ENCODE measurements around the gene ADAMTSL1.

DNA sequence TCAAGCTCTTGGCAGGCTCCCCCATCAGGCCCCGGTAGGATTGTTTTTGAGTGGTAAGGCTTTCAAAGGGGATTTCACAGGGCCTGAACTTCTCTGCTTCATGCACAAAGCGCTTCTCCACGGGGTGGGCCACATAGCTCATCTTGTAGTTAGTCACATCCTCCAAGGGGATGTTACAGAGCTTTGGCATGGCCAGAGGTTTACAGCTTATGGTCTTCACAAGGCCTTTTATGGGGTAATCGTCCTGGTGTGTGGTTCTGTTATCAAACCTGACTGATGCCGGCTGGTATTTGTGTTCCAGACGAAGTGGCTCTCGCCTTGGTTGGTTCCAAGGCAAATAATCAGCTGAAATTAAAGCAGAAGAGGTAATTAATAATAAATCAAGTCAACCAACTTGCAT, 454.8 kb downstream of the ADAMTSL1 start:
- TF ChIP-seq CBX3 (IDR thresholded peaks at IDR 0.05; ENCODE audit: low read depth) (no peak), EZH2 (IDR thresholded peaks at IDR 0.05) (no peak), RAD21 (IDR thresholded peaks at IDR 0.05; ENCODE audit: low read depth) (no peak), POLR2A (IDR thresholded peaks at IDR 0.05; ENCODE audit: borderline replicate concordance, extremely low read depth, insufficient read depth, insufficient read length) (no peak), SP1 (IDR thresholded peaks at IDR 0.05; ENCODE audit: low read depth) (no peak), CEBPB (IDR thresholded peaks at IDR 0.05; ENCODE audit: low read depth) (no peak), JUND (IDR thresholded peaks at IDR 0.05) (no peak), POLR2AphosphoS5 (IDR thresholded peaks at IDR 0.05; ENCODE audit: low read depth, low read length) (no peak), EGR1 (IDR thresholded peaks at IDR 0.05; ENCODE audit: low read depth) (no peak), SRF (IDR thresholded peaks at IDR 0.05; ENCODE audit: low read depth) (no peak)
- TF ChIP-seq, protein P1, sequence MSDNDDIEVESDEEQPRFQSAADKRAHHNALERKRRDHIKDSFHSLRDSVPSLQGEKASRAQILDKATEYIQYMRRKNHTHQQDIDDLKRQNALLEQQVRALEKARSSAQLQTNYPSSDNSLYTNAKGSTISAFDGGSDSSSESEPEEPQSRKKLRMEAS (IDR thresholded peaks at IDR 0.05) = no peak
- TF ChIP-seq, protein P2, sequence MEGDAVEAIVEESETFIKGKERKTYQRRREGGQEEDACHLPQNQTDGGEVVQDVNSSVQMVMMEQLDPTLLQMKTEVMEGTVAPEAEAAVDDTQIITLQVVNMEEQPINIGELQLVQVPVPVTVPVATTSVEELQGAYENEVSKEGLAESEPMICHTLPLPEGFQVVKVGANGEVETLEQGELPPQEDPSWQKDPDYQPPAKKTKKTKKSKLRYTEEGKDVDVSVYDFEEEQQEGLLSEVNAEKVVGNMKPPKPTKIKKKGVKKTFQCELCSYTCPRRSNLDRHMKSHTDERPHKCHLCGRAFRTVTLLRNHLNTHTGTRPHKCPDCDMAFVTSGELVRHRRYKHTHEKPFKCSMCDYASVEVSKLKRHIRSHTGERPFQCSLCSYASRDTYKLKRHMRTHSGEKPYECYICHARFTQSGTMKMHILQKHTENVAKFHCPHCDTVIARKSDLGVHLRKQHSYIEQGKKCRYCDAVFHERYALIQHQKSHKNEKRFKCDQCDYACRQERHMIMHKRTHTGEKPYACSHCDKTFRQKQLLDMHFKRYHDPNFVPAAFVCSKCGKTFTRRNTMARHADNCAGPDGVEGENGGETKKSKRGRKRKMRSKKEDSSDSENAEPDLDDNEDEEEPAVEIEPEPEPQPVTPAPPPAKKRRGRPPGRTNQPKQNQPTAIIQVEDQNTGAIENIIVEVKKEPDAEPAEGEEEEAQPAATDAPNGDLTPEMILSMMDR (IDR thresholded peaks at IDR 0.05 in 2 of 3, conservative IDR thresholded peaks at IDR 0.05 in 1 of 3; ENCODE audit: borderline replicate concordance in 1 of 3, insufficient read depth in 1 of 3, low read depth in 2 of 3, low read length in 2 of 3) = no peak
- TF ChIP-seq, protein P3, sequence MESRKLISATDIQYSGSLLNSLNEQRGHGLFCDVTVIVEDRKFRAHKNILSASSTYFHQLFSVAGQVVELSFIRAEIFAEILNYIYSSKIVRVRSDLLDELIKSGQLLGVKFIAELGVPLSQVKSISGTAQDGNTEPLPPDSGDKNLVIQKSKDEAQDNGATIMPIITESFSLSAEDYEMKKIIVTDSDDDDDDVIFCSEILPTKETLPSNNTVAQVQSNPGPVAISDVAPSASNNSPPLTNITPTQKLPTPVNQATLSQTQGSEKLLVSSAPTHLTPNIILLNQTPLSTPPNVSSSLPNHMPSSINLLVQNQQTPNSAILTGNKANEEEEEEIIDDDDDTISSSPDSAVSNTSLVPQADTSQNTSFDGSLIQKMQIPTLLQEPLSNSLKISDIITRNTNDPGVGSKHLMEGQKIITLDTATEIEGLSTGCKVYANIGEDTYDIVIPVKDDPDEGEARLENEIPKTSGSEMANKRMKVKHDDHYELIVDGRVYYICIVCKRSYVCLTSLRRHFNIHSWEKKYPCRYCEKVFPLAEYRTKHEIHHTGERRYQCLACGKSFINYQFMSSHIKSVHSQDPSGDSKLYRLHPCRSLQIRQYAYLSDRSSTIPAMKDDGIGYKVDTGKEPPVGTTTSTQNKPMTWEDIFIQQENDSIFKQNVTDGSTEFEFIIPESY (IDR thresholded peaks at IDR 0.05; ENCODE audit: extremely low read depth, insufficient replicate concordance, low read length) = no peak
- TF ChIP-seq, protein P4, sequence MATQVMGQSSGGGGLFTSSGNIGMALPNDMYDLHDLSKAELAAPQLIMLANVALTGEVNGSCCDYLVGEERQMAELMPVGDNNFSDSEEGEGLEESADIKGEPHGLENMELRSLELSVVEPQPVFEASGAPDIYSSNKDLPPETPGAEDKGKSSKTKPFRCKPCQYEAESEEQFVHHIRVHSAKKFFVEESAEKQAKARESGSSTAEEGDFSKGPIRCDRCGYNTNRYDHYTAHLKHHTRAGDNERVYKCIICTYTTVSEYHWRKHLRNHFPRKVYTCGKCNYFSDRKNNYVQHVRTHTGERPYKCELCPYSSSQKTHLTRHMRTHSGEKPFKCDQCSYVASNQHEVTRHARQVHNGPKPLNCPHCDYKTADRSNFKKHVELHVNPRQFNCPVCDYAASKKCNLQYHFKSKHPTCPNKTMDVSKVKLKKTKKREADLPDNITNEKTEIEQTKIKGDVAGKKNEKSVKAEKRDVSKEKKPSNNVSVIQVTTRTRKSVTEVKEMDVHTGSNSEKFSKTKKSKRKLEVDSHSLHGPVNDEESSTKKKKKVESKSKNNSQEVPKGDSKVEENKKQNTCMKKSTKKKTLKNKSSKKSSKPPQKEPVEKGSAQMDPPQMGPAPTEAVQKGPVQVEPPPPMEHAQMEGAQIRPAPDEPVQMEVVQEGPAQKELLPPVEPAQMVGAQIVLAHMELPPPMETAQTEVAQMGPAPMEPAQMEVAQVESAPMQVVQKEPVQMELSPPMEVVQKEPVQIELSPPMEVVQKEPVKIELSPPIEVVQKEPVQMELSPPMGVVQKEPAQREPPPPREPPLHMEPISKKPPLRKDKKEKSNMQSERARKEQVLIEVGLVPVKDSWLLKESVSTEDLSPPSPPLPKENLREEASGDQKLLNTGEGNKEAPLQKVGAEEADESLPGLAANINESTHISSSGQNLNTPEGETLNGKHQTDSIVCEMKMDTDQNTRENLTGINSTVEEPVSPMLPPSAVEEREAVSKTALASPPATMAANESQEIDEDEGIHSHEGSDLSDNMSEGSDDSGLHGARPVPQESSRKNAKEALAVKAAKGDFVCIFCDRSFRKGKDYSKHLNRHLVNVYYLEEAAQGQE (IDR thresholded peaks at IDR 0.05; ENCODE audit: low read depth) = no peak
